ENCODE measurements around the gene GRAMD2A. TPM values are rescaled to one million over a fixed set of nuclear protein-coding genes. Genes with fewer than 3 reads are reported as not detected.
A peak's percentile ranks its signal among the peaks of the same experiment; 100 is the strongest.

GRAMD2A gene
- total and polyA plus RNA-seq, 2 experiments from 2014 or later = 0.70 to 2.8 TPM

- TF ChIP-seq CTCF (conservative IDR thresholded peaks at IDR 0.05; ENCODE audit: low read depth in 2 of 2) = no peak
- no peak for TF ChIP-seq ZNF114 (CRISPR knock-in tag; IDR thresholded peaks at IDR 0.05)
- no peak for TF ChIP-seq JUNB (IDR thresholded peaks at IDR 0.05; ENCODE audit: unreplicated experiment)
- no peak for TF ChIP-seq ZNF462 (CRISPR knock-in tag; IDR thresholded peaks at IDR 0.05)
- no peak for TF ChIP-seq CREB1 (CRISPR knock-in tag; IDR thresholded peaks at IDR 0.05; ENCODE audit: low read depth)
- TF ChIP-seq REST (IDR thresholded peaks at IDR 0.05; ENCODE audit: unreplicated experiment) = no peak
- no peak for TF ChIP-seq EZH2phosphoT487 (IDR thresholded peaks at IDR 0.05; ENCODE audit: unreplicated experiment)
- no peak for TF ChIP-seq NANOG (IDR thresholded peaks at IDR 0.05; ENCODE audit: borderline replicate concordance)
- TF ChIP-seq ZNF331 (CRISPR knock-in tag; IDR thresholded peaks at IDR 0.05; ENCODE audit: low read depth) = no peak
- TF ChIP-seq POLR2AphosphoS5 (IDR thresholded peaks at IDR 0.05; ENCODE audit: low read depth) = no peak
- TF ChIP-seq STAT1 (IDR thresholded peaks at IDR 0.05; ENCODE audit: unreplicated experiment) = no peak
- no peak for TF ChIP-seq EZH2 (IDR thresholded peaks at IDR 0.05; ENCODE audit: low read depth, unreplicated experiment)
- no peak for TF ChIP-seq ETS1 (IDR thresholded peaks at IDR 0.05)
- Histone ChIP-seq H3K79me2 (replicated peaks; ENCODE audit: insufficient read depth) (no peaks in the 10 kb centered on the region), H3K27ac (ENCODE audit: low read depth) (no peak overlapping the region), H3K36me3 (ENCODE audit: insufficient read depth) (no peaks in the 10 kb centered on the region), H3K27me3 (ENCODE audit: insufficient read depth) (no peaks in the 10 kb centered on the region), H3K4me2 (no peak overlapping the region), H3F3A (replicated peaks; ENCODE audit: low read depth) (no peaks in the 10 kb centered on the region), H4K20me1 (replicated peaks; ENCODE audit: insufficient read depth) (no peaks in the 10 kb centered on the region), H3K4me1 (ENCODE audit: insufficient read depth) (no peaks in the 10 kb centered on the region), H2AFZ (no peak overlapping the region), H3K9me2 (ENCODE audit: insufficient read depth) (no peaks in the 10 kb centered on the region), H3K4me3 (no peak overlapping the region)
- DNase-seq (ENCODE audit: low spot score) (peak; percentile 17), ATAC-seq (no peak)
- Mint-ChIP-seq H3K36me3 (ENCODE audit: low read depth) (no peaks in the 10 kb centered on the region), H3K27ac (no peak overlapping the region), H3K27me3 (ENCODE audit: insufficient read depth, low read depth, poor library complexity) (peaks cover 7% of the 10 kb centered on the region), H3K9me3 (no peaks in the 10 kb centered on the region; the same call in 2 of the 3 replicates), H3K4me3 (no peak overlapping the region), H3K4me1 (peaks cover 23% of the 10 kb centered on the region)
These were observed 24.8 kb downstream of the GRAMD2A start for GRCh38 chr15:72172796-72173195.

All from GM23338 (cell line).